ENCODE results near the gene ALDH5A1.

GRCh38 chr6:24569811-24570210, 75.0 kb downstream of the ALDH5A1 start:
- no peak for TF ChIP-seq EZH2 (IDR thresholded peaks at IDR 0.05; ENCODE audit: insufficient read depth, low read length)
- no peak for TF ChIP-seq CTCF (IDR thresholded peaks at IDR 0.05; ENCODE audit: insufficient read depth, low read depth, low read length)

Data from astrocyte (in vitro differentiated cells and primary cell).